HepG2 (cell line): Measurements from ENCODE around the gene CA11. TPM values are rescaled to one million over a fixed set of nuclear protein-coding genes. Genes with fewer than 3 reads are reported as not detected.

ENCODE experiments used
- ATF1 ChIP-seq: IDR thresholded peaks from 2 replicates; pipeline ENCODE4 v1.6.1; 2016; ENCODE audit warnings: mild to moderate bottlenecking, control low read depth
- FOSL2 ChIP-seq: sonication (generic); formaldehyde crosslinking; IDR thresholded peaks from 2 replicates; pipeline ENCODE4 v1.4.0; 2020; ENCODE audit warnings: missing genetic modification reagents
- MIER3 ChIP-seq: IDR thresholded peaks from 2 replicates; pipeline ENCODE4 v1.6.1; 2016; ENCODE audit warnings: missing compliant biosample characterization, borderline replicate concordance
- MYC ChIP-seq: sonication (generic); formaldehyde crosslinking; IDR thresholded peaks from 2 replicates; pipeline ENCODE4 v1.9.0; 2021; ENCODE audit warnings: missing genetic modification reagents, borderline replicate concordance
- NFIB ChIP-seq: sonication (generic); formaldehyde crosslinking; IDR thresholded peaks from 2 replicates; pipeline ENCODE4 v1.9.0; 2021; ENCODE audit warnings: missing genetic modification reagents, mild to moderate bottlenecking, borderline replicate concordance
- POGK ChIP-seq: sonication (generic); formaldehyde crosslinking; conservative IDR thresholded peaks from 2 replicates; pipeline ENCODE4 v1.8.0; 2022; ENCODE audit warnings: mild to moderate bottlenecking, moderate library complexity, missing genetic modification reagents
- SNRNP70 ChIP-seq: fragments of 200-400 bp; formaldehyde crosslinking; IDR thresholded peaks from 2 replicates; pipeline ENCODE4 v1.6.1; 2017; ENCODE audit warnings: mild to moderate bottlenecking, low read depth, low read length, moderate library complexity
- TSC22D2 ChIP-seq: sonication (generic); formaldehyde crosslinking; IDR thresholded peaks from 2 replicates; pipeline ENCODE4 v1.5.1; 2020; ENCODE audit warnings: missing genetic modification reagents, mild to moderate bottlenecking, borderline replicate concordance
- XBP1 ChIP-seq: sonication (generic); formaldehyde crosslinking; IDR thresholded peaks from 2 replicates; pipeline ENCODE4 v1.5.0; 2020; ENCODE audit warnings: missing genetic modification reagents
- ZMYM4 ChIP-seq: sonication (generic); formaldehyde crosslinking; IDR thresholded peaks from 2 replicates; pipeline ENCODE4 v1.8.1; 2023; ENCODE audit warnings: mild to moderate bottlenecking, missing genetic modification reagents
- ZNF326 ChIP-seq: sonication (generic); formaldehyde crosslinking; IDR thresholded peaks from 2 replicates; pipeline ENCODE4 v1.4.0; 2020; ENCODE audit warnings: missing genetic modification reagents, borderline replicate concordance
- ZNF343 ChIP-seq: sonication (generic); formaldehyde crosslinking; IDR thresholded peaks from 2 replicates; pipeline ENCODE4 v1.4.0; 2020; ENCODE audit warnings: mild to moderate bottlenecking, missing genetic modification reagents
- ZNF530 ChIP-seq: sonication (generic); formaldehyde crosslinking; IDR thresholded peaks from 2 replicates; pipeline ENCODE4 v1.5.0; 2020; ENCODE audit warnings: low read depth, mild to moderate bottlenecking, missing genetic modification reagents
- ZNF709 ChIP-seq: sonication (generic); formaldehyde crosslinking; IDR thresholded peaks from 2 replicates; pipeline ENCODE4 v1.5.0; 2020; ENCODE audit warnings: mild to moderate bottlenecking, missing genetic modification reagents
- ZNF768 ChIP-seq: sonication (generic); formaldehyde crosslinking; IDR thresholded peaks from 2 replicates; pipeline ENCODE4 v1.4.0; 2020; ENCODE audit warnings: missing genetic modification reagents
- ZNF790 ChIP-seq: sonication (generic); formaldehyde crosslinking; IDR thresholded peaks from 2 replicates; pipeline ENCODE4 v1.8.0; 2022; ENCODE audit warnings: missing genetic modification reagents, mild to moderate bottlenecking, borderline replicate concordance
- ZSCAN22 ChIP-seq: sonication (generic); formaldehyde crosslinking; IDR thresholded peaks from 2 replicates; pipeline ENCODE4 v1.4.0; 2020; ENCODE audit warnings: mild to moderate bottlenecking, missing genetic modification reagents
- polyA plus RNA-seq, 8 experiments: library from polyadenylated mRNA; depleted of rRNA in 3 of 8; stranded (reverse) in 7 of 8; unstranded in 1 of 8; fragments of >200 nt; fragmentation: Illumina TruSeq in 4 of 8; extraction: Trizol in 4 of 8; gene quantifications; 2 replicates each; pipeline versions ENCODE4 v1.2.1 to v1.2.3, GENCODE V29; 2011 to 2016; ENCODE audit warnings: low read depth in 4 of 8, missing spikeins in 1 of 8, mixed read lengths in 1 of 8; ENCODE audit not compliant: insufficient read depth in 1 of 8
- total RNA-seq, 5 experiments: library from RNA; depleted of rRNA; stranded (reverse); fragments of >200 nt; fragmentation: Illumina TruSeq; extraction: Trizol; gene quantifications; 2 replicates each; pipeline ENCODE4 v1.2.3, GENCODE V29; 2016; ENCODE audit warnings: low read depth in 1 of 5
- TF ChIP-seq, protein P1 (sequence below): sonication (generic); formaldehyde crosslinking; IDR thresholded peaks from 2 replicates; pipeline ENCODE4 v1.4.0; 2020; ENCODE audit warnings: missing genetic modification reagents, mild to moderate bottlenecking, borderline replicate concordance
- TF ChIP-seq, protein P2 (sequence below): sonication (generic); formaldehyde crosslinking; IDR thresholded peaks from 2 replicates; pipeline ENCODE4 v1.4.0; 2020; ENCODE audit warnings: missing genetic modification reagents, borderline replicate concordance

The CA11 gene
- total and polyA plus RNA-seq, 2 of the 13 experiments (the other 11 are each of a cell fraction or from before 2014, with no cell fraction given): 0.41 to 0.58 TPM

DNA sequence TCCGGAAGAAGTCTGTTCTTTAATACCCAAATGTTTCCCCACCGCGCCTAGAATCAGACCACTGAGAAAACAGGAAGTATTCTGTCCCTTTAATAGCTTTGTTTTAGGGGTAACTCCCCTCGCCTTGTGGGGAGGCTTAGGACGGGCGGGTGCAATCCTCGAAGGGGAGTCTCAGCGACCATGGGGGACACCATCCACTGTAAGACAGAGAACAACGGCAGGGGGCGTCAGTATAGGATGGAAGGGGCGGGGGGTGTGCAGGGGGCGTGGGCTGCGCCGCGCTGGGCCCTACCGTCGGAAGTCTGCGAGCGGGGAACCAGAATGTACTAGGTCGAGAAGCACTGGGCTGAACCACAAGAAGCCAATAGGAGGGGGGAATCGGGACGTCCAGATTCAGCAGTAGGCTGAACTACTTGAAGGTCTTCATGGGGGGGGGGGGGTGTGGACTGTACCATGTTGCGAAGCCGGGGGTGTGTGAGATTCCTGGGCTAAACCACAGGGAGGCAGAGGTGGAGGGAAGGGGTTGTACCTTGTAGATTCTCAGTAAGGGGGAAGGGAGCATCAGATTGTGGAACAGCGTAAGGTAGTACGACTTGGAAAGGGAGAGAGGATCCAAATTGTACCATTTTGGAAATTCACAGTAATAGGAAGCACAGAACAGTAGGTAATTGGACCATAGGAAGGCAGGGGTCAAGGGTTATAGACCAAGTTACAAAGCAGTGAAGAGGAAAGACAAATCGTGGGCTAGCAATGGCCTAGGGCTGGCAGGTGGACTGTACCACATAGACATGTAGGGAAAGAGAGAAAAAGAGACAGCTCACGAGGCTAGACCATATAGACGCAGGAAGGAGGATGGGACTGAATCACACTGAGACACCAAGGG lies 7.8 kb downstream of the CA11 start (continued):
- TF ChIP-seq POGK (CRISPR knock-in tag): peak; percentile 52; the same call in 1 of the 2 replicates
- no peak for TF ChIP-seq MYC (CRISPR knock-in tag)
- TF ChIP-seq XBP1 (CRISPR knock-in tag): no peak
- no peak for TF ChIP-seq TSC22D2 (CRISPR knock-in tag)
- TF ChIP-seq ZNF530 (CRISPR knock-in tag): no peak
- TF ChIP-seq ATF1 (CRISPR knock-in tag): no peak
- TF ChIP-seq ZNF790 (CRISPR knock-in tag): 0 out of 2 replicates have a peak, but pooled peaks have one; percentile 70
- TF ChIP-seq ZNF768 (CRISPR knock-in tag): no peak
- TF ChIP-seq MIER3 (CRISPR knock-in tag): no peak
- TF ChIP-seq, protein P1, sequence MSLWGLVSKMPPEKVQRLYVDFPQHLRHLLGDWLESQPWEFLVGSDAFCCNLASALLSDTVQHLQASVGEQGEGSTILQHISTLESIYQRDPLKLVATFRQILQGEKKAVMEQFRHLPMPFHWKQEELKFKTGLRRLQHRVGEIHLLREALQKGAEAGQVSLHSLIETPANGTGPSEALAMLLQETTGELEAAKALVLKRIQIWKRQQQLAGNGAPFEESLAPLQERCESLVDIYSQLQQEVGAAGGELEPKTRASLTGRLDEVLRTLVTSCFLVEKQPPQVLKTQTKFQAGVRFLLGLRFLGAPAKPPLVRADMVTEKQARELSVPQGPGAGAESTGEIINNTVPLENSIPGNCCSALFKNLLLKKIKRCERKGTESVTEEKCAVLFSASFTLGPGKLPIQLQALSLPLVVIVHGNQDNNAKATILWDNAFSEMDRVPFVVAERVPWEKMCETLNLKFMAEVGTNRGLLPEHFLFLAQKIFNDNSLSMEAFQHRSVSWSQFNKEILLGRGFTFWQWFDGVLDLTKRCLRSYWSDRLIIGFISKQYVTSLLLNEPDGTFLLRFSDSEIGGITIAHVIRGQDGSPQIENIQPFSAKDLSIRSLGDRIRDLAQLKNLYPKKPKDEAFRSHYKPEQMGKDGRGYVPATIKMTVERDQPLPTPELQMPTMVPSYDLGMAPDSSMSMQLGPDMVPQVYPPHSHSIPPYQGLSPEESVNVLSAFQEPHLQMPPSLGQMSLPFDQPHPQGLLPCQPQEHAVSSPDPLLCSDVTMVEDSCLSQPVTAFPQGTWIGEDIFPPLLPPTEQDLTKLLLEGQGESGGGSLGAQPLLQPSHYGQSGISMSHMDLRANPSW (CRISPR knock-in tag): 0 out of 2 replicates have a peak, but pooled peaks have one; percentile 14
- TF ChIP-seq ZNF709: no peak
- TF ChIP-seq ZNF343 (CRISPR knock-in tag): no peak
- no peak for TF ChIP-seq FOSL2 (CRISPR knock-in tag)
- no peak for TF ChIP-seq NFIB
- no peak for TF ChIP-seq ZNF326 (CRISPR knock-in tag)
- no peak for TF ChIP-seq SNRNP70
- no peak for TF ChIP-seq ZMYM4 (CRISPR knock-in tag)
- TF ChIP-seq ZSCAN22 (CRISPR knock-in tag): no peak
- TF ChIP-seq, protein P2, sequence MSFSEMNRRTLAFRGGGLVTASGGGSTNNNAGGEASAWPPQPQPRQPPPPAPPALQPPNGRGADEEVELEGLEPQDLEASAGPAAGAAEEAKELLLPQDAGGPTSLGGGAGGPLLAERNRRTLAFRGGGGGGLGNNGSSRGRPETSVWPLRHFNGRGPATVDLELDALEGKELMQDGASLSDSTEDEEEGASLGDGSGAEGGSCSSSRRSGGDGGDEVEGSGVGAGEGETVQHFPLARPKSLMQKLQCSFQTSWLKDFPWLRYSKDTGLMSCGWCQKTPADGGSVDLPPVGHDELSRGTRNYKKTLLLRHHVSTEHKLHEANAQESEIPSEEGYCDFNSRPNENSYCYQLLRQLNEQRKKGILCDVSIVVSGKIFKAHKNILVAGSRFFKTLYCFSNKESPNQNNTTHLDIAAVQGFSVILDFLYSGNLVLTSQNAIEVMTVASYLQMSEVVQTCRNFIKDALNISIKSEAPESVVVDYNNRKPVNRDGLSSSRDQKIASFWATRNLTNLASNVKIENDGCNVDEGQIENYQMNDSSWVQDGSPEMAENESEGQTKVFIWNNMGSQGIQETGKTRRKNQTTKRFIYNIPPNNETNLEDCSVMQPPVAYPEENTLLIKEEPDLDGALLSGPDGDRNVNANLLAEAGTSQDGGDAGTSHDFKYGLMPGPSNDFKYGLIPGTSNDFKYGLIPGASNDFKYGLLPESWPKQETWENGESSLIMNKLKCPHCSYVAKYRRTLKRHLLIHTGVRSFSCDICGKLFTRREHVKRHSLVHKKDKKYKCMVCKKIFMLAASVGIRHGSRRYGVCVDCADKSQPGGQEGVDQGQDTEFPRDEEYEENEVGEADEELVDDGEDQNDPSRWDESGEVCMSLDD (CRISPR knock-in tag): no peak
